Ishikawa (cell line): ENCODE measurements around the gene MTUS2.

Experiments
- CEBPB ChIP-seq: IDR thresholded peaks from 2 replicates; pipeline ENCODE4 v1.6.1; 2012
- EGR1 ChIP-seq: IDR thresholded peaks from 2 replicates; pipeline ENCODE4 v1.6.1; 2012
- EP300 ChIP-seq: IDR thresholded peaks from 2 replicates; pipeline ENCODE4 v1.6.1; 2012; ENCODE audit warnings: borderline replicate concordance
- FOXM1 ChIP-seq: IDR thresholded peaks from 2 replicates; pipeline ENCODE4 v1.6.1; 2012; ENCODE audit warnings: low read depth, borderline replicate concordance
- NFIC ChIP-seq: IDR thresholded peaks from 2 replicates; pipeline ENCODE4 v1.6.1; 2012
- RAD21 ChIP-seq: IDR thresholded peaks from 2 replicates; pipeline ENCODE4 v1.6.1; 2012; ENCODE audit warnings: low read depth
- REST ChIP-seq: IDR thresholded peaks from 2 replicates; pipeline ENCODE4 v1.6.1; 2012; ENCODE audit warnings: low read depth, mild to moderate bottlenecking
- TAF1 ChIP-seq: IDR thresholded peaks from 2 replicates; pipeline ENCODE4 v1.6.1; 2012; ENCODE audit warnings: low read depth, mild to moderate bottlenecking
- YY1 ChIP-seq: IDR thresholded peaks from 2 replicates; pipeline ENCODE4 v1.6.1; 2012; ENCODE audit warnings: low read depth
- ZBTB7A ChIP-seq: IDR thresholded peaks from 2 replicates; pipeline ENCODE4 v1.6.1; 2012; ENCODE audit warnings: low read depth

GRCh38 chr13:29315847-29316246 is 495.7 kb downstream of the MTUS2 start:
- TF ChIP-seq NFIC (no peak), YY1 (no peak), ZBTB7A (no peak), REST (no peak), EGR1 (no peak), CEBPB (no peak), FOXM1 (no peak), RAD21 (no peak), TAF1 (no peak), EP300 (no peak)
